HEK293 (cell line): ENCODE data around the gene OR2AG2.

ENCODE experiments used
- CTCF ChIA-PET: fragments of 350-600 bp; formaldehyde crosslinking; extraction: SDS; loops from one replicate; lab custom pipeline; 2021; ENCODE audit warnings: antibody characterized with exemption; lab: Yijun Ruan, JAX
- POLR2A ChIA-PET: fragments of 300-600 bp; formaldehyde crosslinking; extraction: SDS; loops from one replicate; lab custom pipeline; 2020; ENCODE audit warnings: antibody characterized with exemption, inconsistent platforms; lab: Yijun Ruan, JAX
- H3K27ac ChIP-seq: fragments of 200-500 bp; sonication (Bioruptor generic); 2 replicates; pipeline ENCODE4 v1.5.1; 2014; ENCODE audit warnings: low read depth, low read length, control low read depth, inconsistent platforms; ENCODE audit errors: extremely low read depth
- H3K36me3 ChIP-seq, 2 experiments: fragments of 200-500 bp in 1 of 2; sonication (Bioruptor generic) in 1 of 2; 1 replicate in 1 of 2; 2 replicates in 1 of 2; pipeline ENCODE4 v1.5.1; 2014 to 2017; ENCODE audit warnings: inconsistent platforms in 2 of 2, low read length in 2 of 2; ENCODE audit not compliant: control insufficient read depth in 2 of 2, insufficient read depth in 1 of 2
- H3K4me1 ChIP-seq: fragments of 200-500 bp; sonication (Bioruptor generic); 2 replicates; pipeline ENCODE4 v1.5.1; 2014; ENCODE audit warnings: mild to moderate bottlenecking, low read length, inconsistent platforms; ENCODE audit not compliant: control insufficient read depth, insufficient read depth
- H3K4me3 ChIP-seq: 2 replicates; pipeline ENCODE4 v1.5.1; 2011; ENCODE audit warnings: low read depth, mild to moderate bottlenecking, control low read depth, low read length, moderate library complexity
- H3K9me3 ChIP-seq: fragments of 200-500 bp; sonication (Bioruptor generic); 2 replicates; pipeline ENCODE4 v1.5.1; 2014; ENCODE audit warnings: low read depth, low read length, inconsistent platforms; ENCODE audit not compliant: control insufficient read depth, insufficient read depth
- AEBP2 ChIP-seq: fragments of 450-650 bp; formaldehyde crosslinking; IDR thresholded peaks from 2 replicates; pipeline ENCODE4 v1.5.1; 2016; ENCODE audit warnings: missing biosample characterization, missing genetic modification characterization, borderline replicate concordance
- PRDM6 ChIP-seq: fragments of 450-650 bp; formaldehyde crosslinking; IDR thresholded peaks from 2 replicates; pipeline ENCODE4 v1.5.1; 2017; ENCODE audit warnings: missing biosample characterization, missing genetic modification characterization
- REST ChIP-seq: fragments of 450-650 bp; formaldehyde crosslinking; IDR thresholded peaks from 2 replicates; pipeline ENCODE4 v1.5.1; 2016; ENCODE audit warnings: missing biosample characterization, missing genetic modification characterization
- ZBTB20 ChIP-seq: fragments of 450-650 bp; formaldehyde crosslinking; IDR thresholded peaks from 2 replicates; pipeline ENCODE4 v1.5.1; 2016; ENCODE audit warnings: missing biosample characterization, missing genetic modification characterization
- ZBTB49 ChIP-seq: fragments of 450-650 bp; formaldehyde crosslinking; IDR thresholded peaks from 2 replicates; pipeline ENCODE4 v1.5.1; 2016; ENCODE audit warnings: missing biosample characterization, missing genetic modification characterization, low read depth
- ZNF132 ChIP-seq: fragments of 450-650 bp; formaldehyde crosslinking; IDR thresholded peaks from 2 replicates; pipeline ENCODE4 v1.5.1; 2017; ENCODE audit warnings: missing biosample characterization, missing genetic modification characterization, borderline replicate concordance
- ZNF157 ChIP-seq: fragments of 450-650 bp; formaldehyde crosslinking; IDR thresholded peaks from 2 replicates; pipeline ENCODE4 v1.5.1; 2016; ENCODE audit warnings: missing biosample characterization, missing genetic modification characterization
- ZNF169 ChIP-seq: fragments of 450-650 bp; formaldehyde crosslinking; IDR thresholded peaks from 2 replicates; pipeline ENCODE4 v1.5.1; 2016; ENCODE audit warnings: missing biosample characterization, missing genetic modification characterization
- ZNF366 ChIP-seq: fragments of 450-650 bp; formaldehyde crosslinking; conservative IDR thresholded peaks from 2 replicates; pipeline ENCODE4 v1.5.1; 2016; ENCODE audit warnings: missing biosample characterization, missing genetic modification characterization
- ZNF398 ChIP-seq: fragments of 450-650 bp; formaldehyde crosslinking; IDR thresholded peaks from 2 replicates; pipeline ENCODE4 v1.5.1; 2017; ENCODE audit warnings: missing biosample characterization, missing genetic modification characterization
- ZNF449 ChIP-seq: fragments of 450-650 bp; formaldehyde crosslinking; IDR thresholded peaks from 2 replicates; pipeline ENCODE4 v1.5.1; 2017; ENCODE audit warnings: missing biosample characterization, mild to moderate bottlenecking, missing genetic modification characterization, moderate library complexity
- ZNF510 ChIP-seq: fragments of 450-650 bp; formaldehyde crosslinking; IDR thresholded peaks from 2 replicates; pipeline ENCODE4 v1.5.1; 2018; ENCODE audit warnings: mild to moderate bottlenecking, missing genetic modification characterization, missing biosample characterization; ENCODE audit not compliant: insufficient replicate concordance
- ZNF600 ChIP-seq: fragments of 450-650 bp; formaldehyde crosslinking; IDR thresholded peaks from 2 replicates; pipeline ENCODE4 v1.5.1; 2016; ENCODE audit warnings: missing biosample characterization, missing genetic modification characterization
- ZNF623 ChIP-seq: fragments of 450-650 bp; formaldehyde crosslinking; IDR thresholded peaks from 2 replicates; pipeline ENCODE4 v1.5.1; 2016; ENCODE audit warnings: missing biosample characterization, missing genetic modification characterization
- ZNF645 ChIP-seq: fragments of 450-650 bp; formaldehyde crosslinking; IDR thresholded peaks from 2 replicates; pipeline ENCODE4; 2016; ENCODE audit warnings: missing biosample characterization, missing genetic modification characterization
- ZNF677 ChIP-seq: fragments of 450-650 bp; IDR thresholded peaks from 2 replicates; pipeline ENCODE4 v1.5.0; 2018; ENCODE audit warnings: missing biosample characterization, mild to moderate bottlenecking, missing genetic modification characterization, moderate library complexity
- ZNF707 ChIP-seq: fragments of 450-650 bp; formaldehyde crosslinking; IDR thresholded peaks from 2 replicates; pipeline ENCODE4 v1.5.1; 2016; ENCODE audit warnings: missing biosample characterization, missing genetic modification characterization
- ZSCAN18 ChIP-seq: fragments of 450-650 bp; formaldehyde crosslinking; IDR thresholded peaks from 2 replicates; pipeline ENCODE4 v1.5.1; 2016; ENCODE audit warnings: missing biosample characterization, missing genetic modification characterization
- ZSCAN23 ChIP-seq: fragments of 450-650 bp; formaldehyde crosslinking; IDR thresholded peaks from 2 replicates; pipeline ENCODE4 v1.5.1; 2016; ENCODE audit warnings: missing biosample characterization, missing genetic modification characterization

OR2AG2 gene

GRCh38 chr11:6790546-6790945 lies 18.8 kb upstream of the OR2AG2 start:
- no peaks in the 10 kb centered on the region for H3K4me1 ChIP-seq
- ChIA-PET POLR2A (no interaction called here), CTCF (interaction anchor here (0.8 to 1.8 kb wide), 5 partner anchors 12 to 53 kb away, joined by 3 to 9 read pairs (median 4); no protein-coding TSS in a partner anchor)
- no peak overlapping the region for H3K27ac ChIP-seq
- H3K4me3 ChIP-seq, result no peak overlapping the region
- no peaks in the 10 kb centered on the region for H3K36me3 ChIP-seq
- TF ChIP-seq ZNF645, result no peak
- no peak for TF ChIP-seq ZNF623 (tag by site-specific recombination)
- no peak for TF ChIP-seq ZNF600 (tag by site-specific recombination)
- no peak for TF ChIP-seq REST (tag by site-specific recombination)
- TF ChIP-seq ZNF510 (tag by site-specific recombination), result no peak
- no peak for TF ChIP-seq ZNF707 (tag by site-specific recombination)
- no peak for TF ChIP-seq ZNF169 (tag by site-specific recombination)
- TF ChIP-seq ZNF366 (tag by site-specific recombination), result no peak
- no peak for TF ChIP-seq ZNF132 (tag by site-specific recombination)
- no peak for TF ChIP-seq ZNF157 (tag by site-specific recombination)
- no peak for TF ChIP-seq AEBP2 (tag by site-specific recombination)
- H3K9me3 ChIP-seq, result no peaks in the 10 kb centered on the region

GRCh38 chr11:6782720-6783119 lies 10.9 kb upstream of the OR2AG2 start, which contains the start of gene OR2AG1:
Gene OR2AG1 (plus strand): TSS chr11:6783020. CDS start chr11:6785038, 2,018 bp downstream.
- no peaks in the 10 kb centered on the region for H3K36me3 ChIP-seq
- no peak within 1 kb of the TSS for H3K4me3 ChIP-seq
- no peak within 1 kb of the TSS for H3K27ac ChIP-seq
- no peaks in the 10 kb centered on the region for H3K4me1 ChIP-seq
- POLR2A ChIA-PET, result no interaction called here
- no peaks in the 10 kb centered on the region for H3K9me3 ChIP-seq
- CTCF ChIA-PET, result interaction anchor here (0.6 kb wide), 1 partner anchor 912 kb away, joined by 3 read pairs; no protein-coding TSS in a partner anchor
- TF ChIP-seq PRDM6 (tag by site-specific recombination) (no peak), ZBTB20 (tag by site-specific recombination) (no peak), ZNF398 (no peak), ZNF157 (tag by site-specific recombination) (no peak), ZNF449 (no peak), ZBTB49 (tag by site-specific recombination) (no peak), ZSCAN18 (no peak), ZNF677 (tag by site-specific recombination) (no peak), ZSCAN23 (tag by site-specific recombination) (no peak)
